Hematopoietic multipotent progenitor cell treated with erythropoietin and hydrocortisone succinate and interleukin-3 and kit ligand, for 4 days (in vitro differentiated cells): ENCODE data around the gene FAM227B.
"Not testable (repeated sequence)": the region's sequence is repeated elsewhere in the genome, so short reads cannot be mapped to it uniquely, and the experiment has no call there.

Experiments used
- DNase-seq: peaks from one replicate; pipeline ENCODE4 v3.0.0-alpha.2; 2015

FAM227B gene

DNA sequence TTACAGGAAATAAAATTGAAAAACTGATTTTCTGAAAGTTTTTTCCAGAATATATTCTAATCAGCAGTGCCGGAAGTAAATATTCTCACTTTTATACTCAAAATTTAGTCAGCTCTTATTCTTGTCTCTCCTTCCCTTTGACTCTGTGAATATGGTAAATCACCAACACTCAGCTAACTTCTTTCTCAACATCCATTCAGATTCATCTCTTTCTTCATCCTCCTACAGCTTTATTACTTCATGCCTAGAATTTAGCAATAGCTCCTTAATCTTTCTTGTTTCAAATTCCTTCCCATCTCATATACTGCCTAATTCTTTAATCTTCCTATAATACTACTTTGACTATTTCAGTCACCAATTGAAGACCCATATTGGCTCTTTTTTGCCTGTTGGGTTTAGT lies 129.7 kb downstream of the FAM227B start:
- no peak for DNase-seq

DNA sequence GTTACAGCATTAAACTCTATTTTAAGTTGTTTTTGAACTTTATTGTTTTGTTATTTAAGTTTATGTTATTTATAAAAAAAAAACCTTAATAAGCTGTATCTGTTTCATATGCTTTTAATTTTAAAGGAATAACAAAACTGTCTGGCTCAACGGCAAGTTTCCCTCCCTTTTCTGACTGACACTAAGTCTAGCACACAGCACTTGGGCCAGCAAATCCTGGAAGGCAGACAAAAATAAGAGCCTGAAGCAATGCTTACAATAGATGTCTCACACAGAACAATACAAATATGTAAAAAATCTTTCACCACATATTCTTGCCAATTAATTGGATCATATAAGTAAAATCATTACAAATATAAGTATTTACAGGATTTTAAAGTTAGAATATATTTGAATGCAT lies 135.2 kb downstream of the FAM227B start:
- DNase-seq: not testable (repeated sequence)

DNA sequence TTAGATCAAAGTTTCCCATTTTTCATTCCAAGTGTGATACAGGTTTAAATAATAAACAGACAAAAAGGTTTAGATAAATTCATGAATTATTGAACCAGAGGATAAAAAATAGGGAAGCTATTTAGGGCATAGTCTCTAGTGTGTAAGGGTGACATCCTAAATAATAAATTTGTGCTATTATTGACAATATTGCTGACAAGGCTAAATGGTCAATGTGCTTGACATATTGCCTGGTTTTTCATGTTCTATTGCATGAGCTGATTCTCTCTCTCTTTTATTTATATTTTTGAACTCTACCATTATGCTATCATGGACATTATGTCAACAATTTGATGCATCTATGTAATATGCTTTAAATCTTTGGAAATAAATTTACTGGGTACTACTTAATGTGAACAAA lies 141.6 kb downstream of the FAM227B start:
- not testable (repeated sequence) for DNase-seq

DNA sequence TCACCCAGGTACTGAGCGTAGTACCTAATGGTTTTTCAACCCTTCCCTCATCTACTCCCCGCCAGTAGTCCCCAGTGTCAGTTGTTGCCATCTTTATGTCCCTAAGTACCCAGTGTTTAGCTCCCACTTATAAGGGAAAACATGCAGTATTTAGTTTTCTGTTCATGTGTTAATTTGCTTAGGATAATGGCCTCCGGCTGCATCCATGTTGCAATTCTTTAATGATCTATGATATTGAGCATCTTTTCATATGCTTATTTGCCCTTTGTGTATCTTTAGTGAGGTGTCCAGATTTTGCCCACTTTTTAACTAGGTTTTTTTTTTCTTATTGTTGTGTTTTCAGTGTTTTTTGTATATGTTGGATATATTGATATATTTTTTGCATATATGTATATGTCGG lies 142.6 kb downstream of the FAM227B start:
- not testable (repeated sequence) for DNase-seq

DNA sequence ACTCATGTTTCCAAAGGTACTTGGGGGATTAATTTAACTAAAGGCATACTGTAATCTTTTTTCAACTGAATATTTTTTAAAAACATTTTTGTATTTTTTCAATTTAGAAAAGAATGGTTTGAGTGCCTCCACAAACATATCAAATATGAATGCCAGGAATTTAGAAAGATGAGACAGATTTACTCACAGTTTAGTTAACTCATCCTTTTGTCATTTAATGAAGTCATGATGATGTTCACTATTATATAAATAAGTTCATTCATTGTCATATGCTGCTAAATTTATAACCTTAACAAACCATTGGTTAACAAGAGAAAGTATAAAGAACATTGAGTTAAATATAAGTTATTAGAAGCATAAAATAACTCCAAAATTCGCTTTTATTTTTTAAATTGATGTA lies 147.6 kb downstream of the FAM227B start:
- no peak for DNase-seq

DNA sequence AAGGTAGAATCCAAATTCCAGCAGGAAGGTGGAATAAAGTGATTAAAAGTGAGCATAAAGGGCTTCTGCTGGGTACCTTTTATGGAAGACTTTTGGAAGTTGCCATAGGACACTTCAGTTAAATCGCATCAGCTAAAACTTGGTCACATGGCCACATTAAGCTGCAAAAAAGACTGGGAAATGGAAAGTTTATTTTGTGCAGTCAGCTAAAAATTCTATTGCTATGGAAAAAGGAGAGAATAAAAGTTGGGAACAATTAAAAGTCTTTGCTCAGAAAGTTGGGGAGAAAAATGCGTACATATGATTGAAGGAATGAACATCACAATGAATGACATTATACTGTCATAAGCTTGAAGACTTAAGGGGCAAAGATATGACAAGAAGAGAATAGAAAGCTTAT lies 148.3 kb downstream of the FAM227B start:
- DNase-seq: no peak

DNA sequence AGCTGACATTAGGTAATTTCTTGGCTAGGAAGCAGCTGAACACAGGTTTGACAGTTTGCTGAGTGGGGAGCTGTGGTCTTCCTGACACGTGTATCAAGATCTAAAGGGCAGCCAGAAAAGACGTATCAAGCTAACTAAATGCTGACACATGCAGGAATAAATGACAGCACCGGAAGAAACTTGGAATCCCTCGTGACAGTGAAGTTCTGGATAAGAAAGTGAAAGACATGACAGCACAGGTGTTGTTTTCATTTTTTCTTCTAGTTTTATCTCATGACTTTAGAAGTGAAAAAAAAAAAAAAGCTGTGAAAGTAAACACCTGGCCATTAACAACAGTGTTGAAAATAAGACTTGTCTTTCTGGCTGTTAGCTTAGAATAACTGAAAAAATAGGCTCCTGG lies 148.9 kb downstream of the FAM227B start:
- peak; percentile 28 for DNase-seq

DNA sequence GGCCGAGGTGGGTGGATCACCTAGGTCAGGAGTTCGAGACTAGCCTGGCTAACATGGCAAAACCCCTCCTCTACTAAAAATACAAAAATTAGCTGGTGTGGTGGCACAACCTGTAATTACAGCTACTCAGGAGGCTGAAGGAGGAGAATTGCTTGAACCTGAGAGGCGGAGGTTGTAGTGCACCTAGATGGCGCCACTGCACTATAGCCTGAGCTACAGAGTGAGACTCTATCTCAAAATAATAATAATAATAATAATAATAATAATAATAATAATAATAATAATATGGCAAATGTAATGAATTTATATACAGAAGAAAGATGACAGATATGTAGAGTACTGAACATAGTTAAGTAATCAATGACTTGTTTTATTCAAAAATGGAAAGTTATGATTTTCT lies 149.4 kb downstream of the FAM227B start:
- DNase-seq: peak; percentile 58

DNA sequence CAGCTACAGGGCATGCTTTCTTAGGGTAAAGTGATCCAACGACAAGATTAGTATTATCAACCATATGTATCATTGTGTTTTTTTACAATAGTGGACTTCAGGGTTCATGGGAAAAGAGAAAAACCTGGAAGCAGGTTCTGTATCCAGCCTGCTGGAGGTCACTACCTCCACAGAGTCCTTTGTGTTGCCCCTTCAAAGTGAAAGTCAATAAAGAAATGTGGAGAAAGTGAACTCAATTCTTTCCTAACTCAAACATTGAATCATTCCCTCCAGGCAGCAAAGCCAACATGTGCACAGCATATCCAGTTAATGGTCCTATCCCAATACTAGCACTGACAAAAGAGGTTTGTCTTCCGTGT lies 152.2 kb downstream of the FAM227B start:
- DNase-seq: no peak

DNA sequence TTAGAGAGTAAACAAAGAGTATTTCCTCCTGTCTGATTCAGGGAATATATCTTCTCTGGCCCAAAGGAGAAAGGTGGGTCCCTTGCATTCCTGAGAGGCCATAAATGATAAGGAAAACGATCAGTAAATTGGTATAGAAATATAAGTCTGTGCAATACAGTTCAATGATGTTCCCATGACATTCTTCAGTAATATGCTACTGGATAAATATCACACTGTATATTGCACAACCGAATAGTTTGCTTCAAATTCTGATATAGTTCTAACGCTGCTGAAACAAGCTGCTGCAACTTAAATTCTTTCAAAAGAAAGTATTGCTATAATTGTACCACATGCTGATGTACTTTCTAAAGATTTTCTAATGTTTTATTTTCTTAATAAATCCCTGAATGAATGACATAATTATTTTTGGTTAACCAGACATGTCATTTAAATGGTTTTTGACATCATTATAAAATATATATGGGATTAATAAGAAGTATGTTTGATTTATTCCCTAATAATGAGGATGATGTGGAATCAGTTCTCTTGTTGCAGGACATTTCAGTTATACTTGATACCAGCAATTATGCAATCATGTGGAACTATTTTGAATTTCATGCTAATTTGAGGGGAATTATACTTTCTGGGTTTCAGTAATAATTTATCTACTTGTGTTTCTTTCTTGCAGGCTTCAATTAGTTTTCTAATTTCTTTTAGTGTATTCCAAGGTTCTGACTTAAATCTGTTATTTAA lies 152.7 kb downstream of the FAM227B start:
- DNase-seq: no peak

DNA sequence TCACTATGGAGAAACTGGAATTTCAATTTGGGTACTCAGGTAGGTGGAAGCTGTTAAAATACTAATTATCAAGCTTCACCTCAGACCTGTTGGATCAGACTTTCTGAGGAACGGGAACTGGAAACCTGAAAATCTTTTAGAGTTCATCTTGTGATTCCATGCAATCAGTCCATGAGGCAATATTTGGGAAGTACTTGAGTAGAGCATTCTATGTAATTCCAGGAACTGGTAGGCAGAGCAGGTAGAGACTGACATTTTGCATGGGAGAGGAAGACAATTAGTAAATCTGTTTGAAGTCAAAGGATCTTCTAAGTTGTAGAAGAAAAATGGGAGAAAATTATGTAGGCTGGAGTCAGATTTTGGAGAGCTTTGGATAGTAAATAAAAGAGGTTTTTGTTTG lies 154.5 kb downstream of the FAM227B start:
- no peak for DNase-seq

DNA sequence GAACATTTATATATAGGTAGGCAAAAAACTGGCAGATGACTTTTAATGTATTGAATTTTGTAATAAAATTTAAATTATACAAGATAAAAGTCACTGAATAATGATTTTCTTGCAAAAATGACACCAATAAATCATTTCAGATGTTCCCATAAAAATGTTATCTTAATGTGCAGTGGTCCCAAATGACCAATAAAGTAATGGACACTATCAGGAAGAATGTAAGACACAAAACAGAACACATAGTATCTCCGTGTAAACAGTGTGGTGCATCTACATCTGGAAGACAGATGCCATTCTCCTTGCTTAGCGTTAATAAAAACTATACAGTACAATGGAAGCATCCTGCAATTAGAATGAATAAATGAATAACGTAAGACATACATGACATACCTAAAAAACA lies 156.1 kb downstream of the FAM227B start:
- DNase-seq: no peak

DNA sequence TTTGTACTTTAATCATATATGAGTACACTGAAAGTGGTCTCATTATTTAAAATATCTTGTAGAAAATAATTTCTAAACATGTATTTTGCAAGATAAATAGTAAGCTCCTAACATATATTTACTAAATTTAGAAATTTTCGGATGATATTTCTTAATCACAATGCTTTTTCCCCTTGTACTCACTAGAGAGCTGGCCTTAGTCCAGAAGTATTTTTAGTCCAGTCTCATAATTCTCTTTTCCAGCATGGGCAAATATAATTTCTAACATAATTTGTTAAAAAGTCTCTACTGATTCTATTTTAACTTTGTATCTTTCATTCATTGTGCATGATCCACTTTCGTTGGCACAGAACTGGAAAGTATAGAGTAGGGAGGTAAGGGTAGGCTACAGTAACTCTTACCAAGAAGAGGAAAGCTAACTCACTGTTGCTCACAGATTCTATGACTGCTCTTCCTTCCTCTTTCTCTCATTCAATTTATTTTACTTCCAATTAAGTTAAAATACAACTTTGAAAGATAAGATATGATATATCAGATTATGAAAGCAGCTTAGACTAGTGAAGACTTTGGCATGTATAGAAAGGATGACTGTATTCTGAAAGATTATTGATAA lies 158.3 kb downstream of the FAM227B start:
- peak; percentile 46 for DNase-seq

DNA sequence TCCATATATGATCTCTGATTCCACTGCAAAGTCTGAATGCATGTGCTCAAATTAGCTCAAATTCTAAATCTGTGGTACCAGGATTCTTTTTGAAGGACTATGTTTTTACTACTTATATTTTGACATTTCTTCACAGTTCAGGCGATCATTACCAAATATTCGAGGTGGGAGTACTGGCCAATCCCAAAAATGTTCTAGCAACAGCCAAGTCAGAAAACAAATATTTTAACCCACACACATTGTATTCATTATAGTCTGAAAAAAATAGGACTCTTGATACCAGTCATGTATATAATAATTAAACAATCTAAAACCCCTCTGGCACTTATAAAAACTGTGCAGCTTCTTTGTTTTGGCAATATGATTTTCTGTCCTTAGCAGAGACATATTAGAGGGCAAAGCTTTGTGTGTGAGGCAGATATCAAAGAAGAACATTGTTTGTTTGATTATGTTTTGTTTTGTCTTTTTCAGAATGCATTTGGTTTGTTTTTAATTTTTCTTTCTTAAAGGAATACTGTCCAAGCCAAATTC lies 160.1 kb downstream of the FAM227B start:
- DNase-seq: no peak

DNA sequence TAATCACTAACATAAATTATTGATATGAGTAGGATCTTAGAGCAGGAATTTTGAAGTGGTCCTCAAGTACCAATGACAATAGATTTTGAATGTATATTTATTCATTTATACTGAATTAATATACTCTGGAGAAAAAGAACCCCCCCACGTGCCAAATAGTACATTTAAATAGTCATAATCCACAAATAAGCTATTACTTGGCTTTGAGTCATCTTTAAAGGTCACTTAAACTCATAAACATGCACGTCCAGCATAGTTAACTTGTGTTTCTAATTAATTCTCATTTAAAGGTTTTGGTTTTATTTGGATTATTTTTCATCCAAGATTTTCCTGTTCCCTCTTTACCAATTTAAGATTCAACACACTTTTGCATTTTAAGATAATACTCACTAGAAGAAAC lies 162.5 kb downstream of the FAM227B start:
- no peak for DNase-seq

DNA sequence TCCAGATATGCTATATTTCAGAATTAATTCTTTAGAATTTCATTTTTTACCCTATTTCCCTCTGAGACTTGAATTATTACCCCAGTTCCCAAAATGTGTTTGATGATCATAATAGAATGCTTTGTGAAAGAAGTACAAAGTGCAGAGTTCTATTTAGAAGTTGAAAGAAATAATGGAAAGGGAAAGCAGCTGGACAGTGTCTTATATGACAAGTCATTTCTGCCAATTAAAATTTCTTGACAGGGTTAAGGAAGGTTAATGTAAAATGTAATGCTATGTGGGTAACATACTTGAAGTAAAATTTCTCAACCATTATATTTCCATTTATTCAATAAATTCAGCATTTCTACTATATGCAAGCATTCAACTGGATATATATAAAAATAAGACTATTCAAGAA lies 164.5 kb downstream of the FAM227B start:
- DNase-seq: no peak

DNA sequence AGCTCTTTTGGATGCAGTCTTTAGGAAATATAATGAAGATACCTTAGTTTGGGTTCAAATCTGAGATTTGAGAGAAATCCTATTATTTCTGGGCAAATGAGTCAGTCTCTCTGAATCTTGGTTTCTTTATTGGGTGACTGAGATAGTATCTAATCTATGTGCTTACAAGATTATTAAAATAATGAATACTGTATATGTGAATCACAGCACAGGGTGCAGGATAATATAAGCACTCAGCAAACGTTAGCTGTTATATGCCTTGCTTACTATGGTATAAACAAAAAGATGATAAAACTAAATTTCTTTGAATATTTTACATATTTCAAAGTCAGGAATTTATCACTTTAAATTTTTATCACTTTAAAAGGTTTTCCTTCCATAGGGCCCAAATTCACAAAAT lies 168.0 kb downstream of the FAM227B start:
- no peak for DNase-seq

DNA sequence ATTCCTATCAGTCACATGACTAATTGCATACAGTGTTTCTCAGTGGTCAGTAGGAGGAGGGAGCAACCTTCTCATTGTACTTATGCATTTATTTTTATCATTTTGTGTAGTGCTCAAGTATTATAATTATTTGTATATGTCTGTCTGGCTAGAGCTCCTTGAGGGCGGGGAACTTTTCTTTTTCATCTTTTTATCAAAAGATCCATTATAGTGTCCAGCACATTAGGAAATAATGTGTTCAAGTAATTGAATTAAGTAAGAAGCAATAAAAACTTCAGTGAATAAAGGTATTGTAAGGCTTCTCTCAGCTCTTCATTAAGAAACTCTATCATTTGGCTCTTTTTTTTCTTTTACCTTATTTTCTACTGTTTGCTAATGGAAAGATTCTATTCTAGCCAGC lies 178.8 kb downstream of the FAM227B start:
- DNase-seq: no peak

DNA sequence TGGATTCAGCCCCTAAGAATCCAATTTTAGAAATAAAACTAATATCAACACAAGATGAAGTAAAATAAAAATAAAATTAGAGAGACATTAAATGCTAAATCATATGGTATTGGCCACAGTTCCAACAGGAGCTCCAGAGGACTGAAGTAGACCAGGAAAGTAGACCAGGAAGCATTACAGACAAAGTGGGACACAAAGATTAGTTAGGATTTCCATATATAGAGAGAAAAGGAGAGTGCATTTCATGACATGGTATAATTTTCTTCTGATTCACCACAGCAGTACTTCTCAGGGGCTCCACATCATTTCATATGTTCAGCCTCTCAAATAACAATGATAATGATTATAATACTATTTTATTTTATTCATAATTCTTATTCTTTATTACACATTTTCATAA lies 179.3 kb downstream of the FAM227B start:
- no peak for DNase-seq

DNA sequence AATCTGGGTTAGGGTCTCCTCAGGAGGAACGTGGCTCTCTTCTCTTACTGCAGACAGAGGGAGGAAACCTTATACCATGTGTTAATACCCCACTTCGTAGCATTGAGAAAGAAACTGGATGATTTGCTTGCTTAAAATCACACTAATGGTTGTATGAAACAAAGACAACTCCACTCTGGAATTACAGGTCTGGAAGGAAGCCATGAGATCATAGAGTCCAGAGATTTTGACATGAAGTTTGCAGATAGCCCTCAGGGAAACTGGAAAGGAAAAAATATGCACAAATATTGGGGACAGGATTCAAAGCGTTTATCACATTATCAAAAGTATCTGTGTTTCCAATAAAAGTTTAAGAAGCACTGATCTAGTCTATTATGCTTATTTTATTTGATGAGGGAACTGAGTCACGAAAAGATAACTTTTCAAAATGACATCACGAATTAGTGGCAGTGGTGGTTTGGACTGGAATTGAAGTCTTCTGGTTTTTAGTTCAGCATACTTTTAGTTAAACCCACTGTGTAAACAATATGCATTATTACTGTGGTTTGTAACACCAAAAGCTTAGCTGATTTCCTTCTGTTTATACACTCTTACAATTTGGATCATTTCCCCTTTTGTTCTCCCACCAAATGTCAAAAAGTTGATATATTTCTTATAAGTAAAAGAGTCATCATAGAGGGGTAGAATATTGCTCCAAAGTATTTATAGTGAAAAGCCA lies 180.8 kb downstream of the FAM227B start:
- DNase-seq: peak; percentile 31

DNA sequence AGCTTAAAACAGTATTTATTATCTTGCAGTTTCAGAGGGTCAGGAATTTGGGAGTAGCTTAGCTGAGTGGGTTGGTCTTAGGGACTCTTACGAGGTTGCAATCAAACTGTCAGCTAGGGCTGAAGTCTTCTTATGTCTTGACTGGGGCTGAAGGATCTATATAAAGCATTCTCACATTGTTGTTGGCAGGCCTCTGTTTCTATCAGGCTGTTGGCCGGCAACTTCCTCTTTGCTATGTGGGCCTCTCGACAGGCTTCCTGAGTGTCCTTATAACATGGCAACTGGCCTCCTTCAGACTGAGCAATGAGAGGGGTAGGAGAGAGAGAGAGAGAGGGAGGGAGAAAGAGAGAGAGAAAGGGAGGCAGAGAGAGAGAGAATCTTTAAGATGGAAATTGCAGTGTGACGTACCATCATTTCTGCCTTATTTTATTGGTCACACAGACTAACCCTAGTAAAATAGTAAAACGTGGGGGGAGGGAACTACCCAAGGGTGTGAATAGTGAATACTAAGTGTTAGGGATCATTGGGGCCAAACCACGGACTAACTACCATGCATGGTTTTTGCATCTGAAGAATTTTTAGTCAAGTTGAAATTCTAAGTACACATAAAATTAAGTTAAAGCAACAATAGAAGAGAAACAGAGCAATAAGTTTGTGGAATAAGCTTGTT lies 181.5 kb downstream of the FAM227B start:
- DNase-seq: peak; percentile 90

DNA sequence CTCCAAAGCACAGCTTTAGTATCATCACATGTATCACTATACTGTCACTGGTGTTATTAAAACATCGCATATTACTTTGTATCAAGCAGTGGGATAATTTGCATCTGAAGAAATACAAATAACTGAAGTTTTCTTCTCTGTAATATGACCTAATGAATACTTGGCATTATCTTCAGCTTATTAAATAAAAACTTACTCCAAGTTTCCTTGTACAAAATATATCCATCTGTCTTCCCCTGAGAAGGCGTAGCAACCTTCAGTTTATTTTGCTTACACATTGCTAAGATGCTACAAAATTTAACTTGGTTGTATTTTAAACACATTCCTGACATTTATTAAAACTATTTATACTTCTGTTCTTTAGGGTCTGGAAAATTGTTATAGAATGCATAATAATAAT lies 183.9 kb downstream of the FAM227B start:
- no peak for DNase-seq

DNA sequence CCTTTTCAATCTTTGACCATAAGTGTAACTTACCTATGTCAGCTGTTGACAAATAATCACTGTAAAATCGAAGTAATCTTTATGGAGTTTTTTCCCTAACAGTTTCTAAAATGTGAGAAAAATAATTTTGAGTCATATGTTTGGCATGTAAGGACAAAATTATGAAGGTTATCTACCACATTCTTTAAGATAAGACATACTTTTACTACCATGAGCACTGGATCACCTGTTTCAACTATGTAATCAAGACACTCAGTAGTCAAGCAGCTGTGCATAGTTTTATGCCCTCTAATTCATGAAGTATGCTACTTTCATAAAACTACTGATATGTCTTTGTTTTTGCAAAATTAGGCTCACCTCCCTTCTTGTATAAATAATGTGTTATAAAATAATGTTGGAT lies 185.4 kb downstream of the FAM227B start:
- no peak for DNase-seq

DNA sequence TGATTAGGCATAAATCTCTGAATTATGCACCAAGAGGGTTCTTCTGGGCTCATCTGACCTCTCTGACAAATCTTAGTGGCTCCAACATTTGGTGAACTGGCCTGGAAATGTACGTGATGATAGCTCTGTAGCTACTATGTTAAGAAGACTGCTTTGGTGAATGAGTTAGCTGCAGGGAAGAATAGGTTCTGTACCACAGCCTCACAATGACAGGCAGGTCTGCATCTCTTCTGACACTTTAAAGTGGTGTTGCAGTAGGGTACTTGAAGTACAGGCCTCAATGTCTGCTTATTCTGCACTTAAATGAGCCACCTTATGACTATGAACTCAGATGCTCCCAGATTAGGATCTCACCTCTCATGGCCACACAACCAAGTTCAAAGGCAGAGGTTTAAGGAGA lies 190.6 kb downstream of the FAM227B start:
- DNase-seq: no peak
